A673 (cell line): ENCODE measurements around the gene TSHZ1. TPM values are rescaled to one million over a fixed set of nuclear protein-coding genes. Genes with fewer than 3 reads are reported as not detected.

Experiments
- BruUV-seq: library from RNA; stranded (reverse); fragments of 400-500 nt; replicated peaks from 2 replicates; lab custom pipeline; 2021; lab: Mats Ljungman, UMichigan
- CTCF ChIA-PET: fragments of 300-600 bp; sonication (Branson Sonifier 250); formaldehyde crosslinking; loops from one replicate; lab custom pipeline; 2022; ENCODE audit warnings: antibody characterized with exemption; lab: Charles Lee
- POLR2A ChIA-PET: fragments of 300-600 bp; sonication (Branson Sonifier 250); formaldehyde crosslinking; loops from one replicate; lab custom pipeline; 2022; ENCODE audit warnings: antibody characterized with exemption; ENCODE audit not compliant: low non-redundant PET; lab: Charles Lee
- DNase-seq: peaks from one replicate; pipeline ENCODE4 v3.0.0-alpha.2; 2015; ENCODE audit warnings: low spot score
- H3K27ac ChIP-seq: fragments of 200-600 bp; sonication (generic); 2 replicates; pipeline ENCODE4 v1.5.1; 2016; ENCODE audit warnings: mixed run types, low read depth, mild to moderate bottlenecking, mixed read lengths, antibody characterized with exemption, low read length; ENCODE audit not compliant: poor library complexity, severe bottlenecking
- H3K27me3 ChIP-seq: fragments of 200-600 bp; sonication (generic); replicated peaks from 2 replicates; pipeline ENCODE4 v1.6.1; 2017; ENCODE audit warnings: mixed run types, low read depth, mild to moderate bottlenecking, mixed read lengths, antibody characterized with exemption, low read length; ENCODE audit not compliant: insufficient read depth, poor library complexity
- H3K36me3 ChIP-seq: fragments of 200-600 bp; sonication (generic); 2 replicates; pipeline ENCODE4 v1.6.1; 2016; ENCODE audit warnings: mixed run types, mild to moderate bottlenecking, mixed read lengths, antibody characterized with exemption, low read length; ENCODE audit not compliant: insufficient read depth, poor library complexity, severe bottlenecking
- H3K4me1 ChIP-seq: fragments of 200-600 bp; sonication (generic); 2 replicates; pipeline ENCODE4 v1.6.1; 2017; ENCODE audit warnings: mixed run types, mild to moderate bottlenecking, mixed read lengths, antibody characterized with exemption, low read length; ENCODE audit not compliant: insufficient read depth, poor library complexity, severe bottlenecking
- H3K4me3 ChIP-seq: fragments of 200-600 bp; sonication (generic); 2 replicates; pipeline ENCODE4 v1.5.1; 2016; ENCODE audit warnings: low read depth, mixed run types, mild to moderate bottlenecking, mixed read lengths, low read length; ENCODE audit not compliant: poor library complexity, severe bottlenecking
- H3K9me3 ChIP-seq: fragments of 200-600 bp; sonication (generic); 2 replicates; pipeline ENCODE4 v1.6.1; 2016; ENCODE audit warnings: mixed run types, low read depth, mild to moderate bottlenecking, mixed read lengths, antibody characterized with exemption, low read length; ENCODE audit not compliant: poor library complexity, severe bottlenecking
- EZH2 ChIP-seq: fragments of 200-600 bp; sonication (generic); IDR thresholded peaks from 2 replicates; pipeline ENCODE4 v1.6.1; 2017; ENCODE audit warnings: borderline replicate concordance, low read depth, mild to moderate bottlenecking, mixed read lengths, antibody characterized with exemption, low read length; ENCODE audit not compliant: poor library complexity, severe bottlenecking
- intact Hi-C: fragments of 100-400 bp; cut with micrococcal nuclease; formaldehyde crosslinking; loops from one replicate; pipeline ENCODE4 v1.10.0; 2022; ENCODE audit not compliant: unreplicated experiment
- total RNA-seq: library from RNA; stranded (reverse); gene quantifications from 2 replicates; pipeline ENCODE4 v1.2.3, GENCODE V29; 2021
- TF ChIP-seq, protein P1 (sequence below): fragments of 300-800, 200-600 bp; sonication (generic); conservative IDR thresholded peaks from 2 replicates; pipeline ENCODE4 v1.5.1; 2017; ENCODE audit warnings: low read depth, mild to moderate bottlenecking, antibody characterized with exemption, low read length, moderate library complexity, mixed read lengths

Gene TSHZ1
- total RNA-seq, 1 experiment from 2014 or later = 1.8 TPM

DNA sequence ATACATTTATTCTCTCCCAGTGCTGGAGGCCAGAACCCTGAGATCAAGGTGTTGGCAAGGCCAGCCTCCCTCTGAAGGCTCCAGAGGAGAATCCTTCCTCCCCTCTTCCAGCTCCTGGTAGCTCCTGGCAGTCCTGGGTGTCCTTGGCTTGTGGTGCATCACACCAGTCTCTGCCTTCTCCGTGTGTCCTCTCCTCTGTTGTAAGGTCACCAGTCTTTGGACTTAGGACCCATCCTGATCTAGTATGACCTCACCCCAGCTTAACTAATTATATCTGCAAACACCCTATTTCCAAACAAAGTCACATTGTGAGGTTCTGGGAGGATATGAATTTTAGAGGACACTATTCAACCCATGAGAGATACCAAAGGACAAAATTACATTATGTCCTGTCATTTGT is 31.1 kb downstream of the TSHZ1 start:
- CTCF ChIA-PET = no interaction called here
- BruUV-seq = no TSS peak

GRCh38 chr18:75244351-75245313 is 34.0 kb downstream of the TSHZ1 start:
- no TSS peak for BruUV-seq
- POLR2A ChIA-PET = interaction anchor here (0.6 kb wide), 1 partner anchor 1264 kb away, joined by 6 read pairs; no protein-coding TSS in a partner anchor
- no peak for DNase-seq
- Histone ChIP-seq H3K27me3 (no peaks in the 10 kb centered on the region), H3K4me3 (no peak overlapping the region), H3K4me1 (no peaks in the 10 kb centered on the region), H3K27ac (no peak overlapping the region), H3K36me3 (no peaks in the 10 kb centered on the region), H3K9me3 (no peaks in the 10 kb centered on the region)
- no peak for TF ChIP-seq EZH2
- TF ChIP-seq, protein P1, sequence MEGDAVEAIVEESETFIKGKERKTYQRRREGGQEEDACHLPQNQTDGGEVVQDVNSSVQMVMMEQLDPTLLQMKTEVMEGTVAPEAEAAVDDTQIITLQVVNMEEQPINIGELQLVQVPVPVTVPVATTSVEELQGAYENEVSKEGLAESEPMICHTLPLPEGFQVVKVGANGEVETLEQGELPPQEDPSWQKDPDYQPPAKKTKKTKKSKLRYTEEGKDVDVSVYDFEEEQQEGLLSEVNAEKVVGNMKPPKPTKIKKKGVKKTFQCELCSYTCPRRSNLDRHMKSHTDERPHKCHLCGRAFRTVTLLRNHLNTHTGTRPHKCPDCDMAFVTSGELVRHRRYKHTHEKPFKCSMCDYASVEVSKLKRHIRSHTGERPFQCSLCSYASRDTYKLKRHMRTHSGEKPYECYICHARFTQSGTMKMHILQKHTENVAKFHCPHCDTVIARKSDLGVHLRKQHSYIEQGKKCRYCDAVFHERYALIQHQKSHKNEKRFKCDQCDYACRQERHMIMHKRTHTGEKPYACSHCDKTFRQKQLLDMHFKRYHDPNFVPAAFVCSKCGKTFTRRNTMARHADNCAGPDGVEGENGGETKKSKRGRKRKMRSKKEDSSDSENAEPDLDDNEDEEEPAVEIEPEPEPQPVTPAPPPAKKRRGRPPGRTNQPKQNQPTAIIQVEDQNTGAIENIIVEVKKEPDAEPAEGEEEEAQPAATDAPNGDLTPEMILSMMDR = peak; percentile 43
- intact Hi-C loops = no loop called here
- CTCF ChIA-PET = no interaction called here

More for the DNA sequence above, 31.1 kb downstream of the TSHZ1 start:
- Histone ChIP-seq H3K27ac (no peak overlapping the region), H3K4me1 (no peaks in the 10 kb centered on the region), H3K36me3 (no peaks in the 10 kb centered on the region), H3K4me3 (no peak overlapping the region), H3K9me3 (no peaks in the 10 kb centered on the region), H3K27me3 (no peaks in the 10 kb centered on the region)
- POLR2A ChIA-PET = no interaction called here
- no peak for DNase-seq
- no peak for TF ChIP-seq EZH2
- TF ChIP-seq, protein P1 = no peak
- intact Hi-C loops = no loop called here

DNA sequence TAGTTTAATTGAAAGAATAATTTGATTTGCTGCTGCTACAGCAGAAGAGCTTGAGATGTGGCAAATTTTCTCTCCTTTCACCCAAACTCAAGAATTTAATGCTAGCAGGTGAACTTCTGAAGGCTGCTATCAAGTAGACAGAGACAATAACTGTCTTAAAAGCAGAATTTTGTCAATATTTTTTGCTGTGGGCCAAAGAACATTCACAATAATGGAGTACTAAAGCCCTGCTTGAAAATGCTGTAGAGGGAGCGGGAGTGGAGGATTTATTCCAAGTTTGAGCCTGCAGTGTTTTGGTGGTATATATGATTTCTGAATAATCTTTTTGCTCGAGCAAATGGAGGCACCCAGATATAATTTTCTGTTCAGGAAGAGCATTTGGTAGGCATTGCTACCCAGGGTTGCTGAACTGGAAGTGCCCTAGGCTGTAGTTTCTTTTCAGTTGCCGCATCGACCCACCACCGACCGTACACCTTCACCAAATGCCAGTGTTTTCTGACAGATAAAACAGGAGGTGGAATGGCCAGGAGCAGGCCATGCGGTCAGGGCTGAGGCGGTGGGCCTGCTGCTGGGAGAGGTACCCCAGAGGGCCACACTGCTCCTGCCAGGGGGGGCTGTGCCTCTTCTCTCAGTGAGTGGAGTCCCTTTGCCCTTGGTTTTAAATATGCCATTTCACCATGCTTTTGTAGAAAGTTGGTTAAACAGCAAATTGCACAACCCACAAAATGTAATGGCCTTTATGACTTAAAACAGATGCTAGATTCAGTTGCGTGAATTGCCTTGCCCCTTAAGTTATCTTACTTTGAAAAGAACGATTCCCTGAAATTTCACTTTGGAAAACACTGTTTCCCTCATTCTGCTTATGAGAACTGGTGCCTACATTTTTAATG is 36.4 kb downstream of the TSHZ1 start:
- H3K27me3 ChIP-seq = no peaks in the 10 kb centered on the region
- no peak overlapping the region for H3K27ac ChIP-seq

More for the DNA sequence above, 36.4 kb downstream of the TSHZ1 start:
- Histone ChIP-seq H3K36me3 (no peaks in the 10 kb centered on the region), H3K9me3 (no peaks in the 10 kb centered on the region), H3K4me3 (peak overlapping the region; percentile 27), H3K4me1 (no peaks in the 10 kb centered on the region)
- no TSS peak for BruUV-seq
- CTCF ChIA-PET = no interaction called here
- no peak for DNase-seq
- TF ChIP-seq, protein P1 = no peak
- TF ChIP-seq EZH2 = no peak
- intact Hi-C loops = no loop called here
- POLR2A ChIA-PET = no interaction called here
